HG03280 (cell line): ENCODE results near the gene BCORL1.

Source experiments
- ATAC-seq: cut with Tn5 transposase; IDR thresholded peaks from one replicate; pipeline ENCODE4 v1.9.1; 2021; ENCODE audit warnings: mild to moderate bottlenecking, moderate library complexity; ENCODE audit not compliant: unreplicated experiment

The BCORL1 gene

GRCh38 chrX:130058652-130059051 lies 76.2 kb downstream of the BCORL1 start:
- no peak for ATAC-seq

GRCh38 chrX:130060122-130061069 lies 78.0 kb downstream of the BCORL1 start:
- peak; percentile 91 for ATAC-seq

GRCh38 chrX:130066975-130067615 lies 84.7 kb downstream of the BCORL1 start:
- ATAC-seq = no peak

DNA sequence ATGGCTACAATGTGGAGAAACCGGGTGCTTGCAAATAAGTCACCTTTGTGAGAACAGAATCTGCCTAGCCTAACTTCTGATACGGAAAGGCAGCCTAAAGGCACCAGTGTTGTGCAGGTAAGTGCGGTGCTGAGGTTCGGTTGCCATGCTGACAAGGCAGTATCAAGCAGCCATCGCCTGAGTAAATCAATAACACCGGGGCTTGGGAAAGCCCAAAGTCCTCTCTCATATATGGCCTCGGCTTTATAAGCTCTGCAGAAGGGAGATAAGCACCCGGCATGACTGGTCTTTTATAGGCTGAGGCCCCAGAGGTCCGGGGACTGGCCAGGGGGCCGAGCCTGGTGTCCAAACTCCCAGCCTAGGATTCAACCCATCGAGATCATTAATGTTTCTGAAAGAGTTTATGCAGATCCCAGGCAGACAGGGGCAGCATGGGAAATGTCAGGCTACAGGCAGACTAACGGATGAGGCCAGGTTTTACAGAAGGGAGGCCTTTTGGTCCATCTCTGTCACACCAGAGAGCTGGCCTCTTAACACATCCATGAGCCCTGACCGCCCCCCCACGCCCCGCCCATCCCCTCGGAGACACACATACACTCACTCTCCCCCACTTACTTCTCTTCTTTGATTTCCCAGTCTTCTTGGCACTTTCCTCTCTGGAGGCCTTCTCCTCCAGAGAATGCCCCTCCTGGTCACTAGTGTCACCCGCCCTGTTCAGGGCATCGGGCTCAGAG lies 89.3 kb downstream of the BCORL1 start:
- no peak for ATAC-seq

GRCh38 chrX:130072345-130072740 lies 89.9 kb downstream of the BCORL1 start:
- ATAC-seq = no peak

DNA sequence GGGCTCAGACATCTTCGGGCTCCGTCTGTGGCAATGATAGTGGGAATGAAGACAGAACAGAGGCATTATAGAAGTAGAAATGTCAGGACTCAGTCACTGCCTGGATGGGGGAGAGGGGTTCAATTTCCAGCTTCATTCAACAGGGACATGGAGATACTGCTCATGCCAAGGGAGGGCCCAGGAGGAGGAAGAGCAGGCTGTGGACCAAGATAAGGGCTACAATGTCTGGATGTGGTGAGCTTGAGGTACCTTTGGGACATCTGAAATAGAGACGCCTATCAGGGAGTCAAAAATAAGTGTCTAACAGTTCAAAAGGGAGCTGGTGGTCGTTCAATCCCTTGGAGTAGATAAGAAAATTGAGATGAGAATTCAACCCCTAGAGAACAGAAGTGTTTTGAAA lies 93.3 kb downstream of the BCORL1 start:
- ATAC-seq = no peak

DNA sequence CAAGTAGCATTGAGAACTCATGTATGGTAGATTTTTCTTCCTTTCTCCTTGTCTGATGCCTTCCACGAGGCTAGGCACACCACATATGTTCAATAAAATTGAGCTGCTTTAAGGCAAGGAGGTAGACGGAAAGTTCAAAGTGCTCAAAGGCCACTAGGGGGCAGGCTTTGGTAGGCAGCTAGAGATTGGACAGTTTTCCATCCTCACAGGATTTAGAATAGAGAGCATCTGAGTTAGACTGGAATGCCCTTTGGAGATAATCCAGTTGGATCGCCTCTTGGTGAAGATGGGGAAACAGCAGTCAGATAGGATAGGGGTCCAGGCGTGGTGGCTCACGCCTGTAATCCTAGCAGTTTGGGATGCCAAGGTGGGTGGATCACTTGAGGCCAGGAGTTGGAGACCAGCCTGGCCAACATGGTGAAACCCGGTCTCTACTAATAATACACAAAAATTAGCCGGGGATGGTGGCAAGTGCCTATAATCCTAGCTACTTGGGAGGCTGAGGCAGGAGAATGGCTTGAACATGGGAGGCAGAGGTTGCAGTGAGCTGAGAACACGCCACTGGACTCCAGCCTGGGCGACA lies 97.5 kb downstream of the BCORL1 start:
- ATAC-seq = no peak

GRCh38 chrX:130080791-130081367 lies 98.4 kb downstream of the BCORL1 start:
- no peak for ATAC-seq

GRCh38 chrX:130081421-130082045 lies 99.1 kb downstream of the BCORL1 start:
- ATAC-seq = no peak

DNA sequence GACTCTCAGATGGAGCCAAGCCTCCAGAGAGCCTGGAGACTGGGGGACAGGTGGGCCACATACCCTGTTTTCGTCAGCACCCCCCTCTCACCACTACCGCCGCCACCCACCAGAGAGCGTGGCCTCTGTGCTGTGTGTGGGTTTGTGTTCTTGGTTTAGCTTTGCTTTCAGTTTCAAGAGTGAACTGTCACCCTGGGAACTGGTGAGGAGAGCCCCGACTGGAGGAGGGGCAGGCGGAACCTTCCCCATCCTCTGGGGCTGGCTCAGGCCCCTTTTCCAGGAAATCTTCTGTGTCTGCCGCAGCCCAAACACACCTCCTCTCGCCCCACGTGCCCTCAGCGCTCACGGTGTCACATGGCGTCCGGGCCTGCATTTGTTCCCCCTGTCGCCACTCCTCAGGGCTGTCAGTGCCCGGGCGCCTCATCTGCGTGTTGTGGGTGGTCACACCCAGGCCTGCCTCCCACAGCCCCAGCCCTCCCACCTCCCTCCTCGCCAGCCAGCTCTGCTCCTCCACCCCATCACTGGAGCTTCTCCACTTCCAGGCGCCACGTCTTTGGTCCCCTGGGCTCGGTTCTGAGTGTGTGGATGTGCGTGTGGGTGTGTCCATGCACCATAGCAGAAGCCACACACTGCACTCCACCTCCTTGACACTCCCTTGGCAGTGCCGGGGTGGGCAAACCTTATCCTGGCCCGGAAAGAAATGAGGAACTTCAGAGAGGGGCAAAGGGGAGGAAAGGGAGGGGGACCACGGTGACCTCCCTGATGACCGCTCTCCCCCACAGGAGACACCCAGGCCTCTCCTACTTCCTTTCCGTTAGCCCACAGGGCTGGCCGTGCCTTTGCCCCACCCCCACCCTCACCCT lies 100.0 kb downstream of the BCORL1 start:
- ATAC-seq = peak; percentile 54

DNA sequence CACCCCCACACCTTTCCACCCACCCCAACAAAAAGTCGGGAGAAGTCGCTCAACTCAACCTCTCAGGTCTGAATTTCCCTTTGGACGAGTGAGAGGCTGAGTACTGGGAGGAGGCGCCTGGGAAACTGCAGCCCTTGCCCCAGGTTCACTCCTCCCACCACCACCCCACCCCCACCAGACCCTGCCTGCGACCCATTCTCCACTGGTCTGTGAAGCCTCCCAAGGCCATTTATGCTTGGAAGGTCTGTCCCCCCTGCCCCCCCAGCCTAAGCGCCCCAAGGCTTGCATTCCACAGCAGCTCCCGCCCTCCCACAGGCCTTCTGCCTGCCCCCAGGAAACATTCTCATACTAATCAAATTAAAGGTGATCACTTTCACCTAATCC lies 100.7 kb downstream of the BCORL1 start:
- ATAC-seq = no peak

DNA sequence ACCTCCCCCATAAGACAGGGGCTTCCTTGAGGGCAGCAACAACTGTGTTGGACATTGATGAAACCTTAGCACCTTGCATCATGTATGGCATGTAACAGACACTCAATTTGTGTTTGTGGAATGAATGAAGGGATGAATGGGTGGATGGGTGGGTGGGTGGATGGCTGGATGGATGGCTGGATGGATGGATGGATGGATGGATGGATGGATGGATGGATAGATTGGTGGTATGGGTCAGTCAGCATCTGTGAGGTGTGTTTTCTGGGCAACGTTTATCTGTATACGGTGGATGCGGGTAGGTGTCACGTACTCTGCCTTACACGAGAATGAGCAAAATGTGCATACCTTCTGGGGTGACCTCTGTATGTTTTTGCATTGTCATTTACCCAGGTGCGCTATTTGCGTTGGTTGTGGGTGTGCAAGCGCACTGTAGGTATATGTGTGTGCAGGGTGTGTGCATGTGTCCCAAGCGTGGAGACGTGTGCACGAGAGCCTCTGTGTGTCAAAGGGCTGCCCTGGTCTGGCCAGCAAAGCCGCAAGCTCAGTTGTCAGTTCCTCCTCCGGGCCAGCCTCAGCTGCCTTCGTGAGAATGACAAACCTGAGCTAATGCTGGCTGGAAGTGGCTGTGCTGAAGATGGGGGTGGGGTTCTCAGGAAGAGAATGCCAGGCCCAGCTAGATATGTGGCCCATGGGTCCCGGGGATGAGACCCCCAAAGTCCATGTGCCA lies 101.4 kb downstream of the BCORL1 start:
- peak; percentile 26 for ATAC-seq

DNA sequence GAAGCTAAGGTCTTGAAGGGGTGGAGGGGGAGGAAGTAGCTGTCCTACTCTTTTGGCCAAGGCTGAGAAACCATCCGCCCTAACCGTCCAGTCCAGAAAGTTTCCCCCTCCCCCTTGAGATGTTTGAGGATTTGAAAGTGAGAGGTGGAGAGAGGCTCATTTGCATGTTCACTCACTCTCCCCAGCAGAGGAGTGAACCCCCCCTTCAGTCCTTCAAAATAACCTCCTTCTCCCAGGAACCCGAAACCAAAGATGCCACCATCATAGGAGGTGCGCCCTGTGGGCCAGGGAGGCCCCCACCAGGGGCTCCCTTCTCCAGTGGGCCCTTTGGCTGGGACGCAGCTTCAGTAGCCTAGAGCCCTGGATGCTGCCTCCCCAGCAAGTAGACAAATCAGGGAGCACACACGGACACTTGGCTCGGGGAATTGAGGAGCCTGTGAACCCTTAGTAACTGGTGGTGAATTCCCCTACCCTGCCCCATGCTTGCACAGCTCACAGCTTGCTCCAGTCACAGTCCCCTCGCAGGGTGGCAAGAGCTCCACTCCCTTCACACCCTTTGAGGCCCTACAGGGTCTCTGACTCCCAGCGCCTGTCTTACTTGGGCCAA lies 102.3 kb downstream of the BCORL1 start:
- ATAC-seq = peak; percentile 33

- no peak for ATAC-seq
These were observed 103.4 kb downstream of the BCORL1 start for GRCh38 chrX:130085551-130086446.

DNA sequence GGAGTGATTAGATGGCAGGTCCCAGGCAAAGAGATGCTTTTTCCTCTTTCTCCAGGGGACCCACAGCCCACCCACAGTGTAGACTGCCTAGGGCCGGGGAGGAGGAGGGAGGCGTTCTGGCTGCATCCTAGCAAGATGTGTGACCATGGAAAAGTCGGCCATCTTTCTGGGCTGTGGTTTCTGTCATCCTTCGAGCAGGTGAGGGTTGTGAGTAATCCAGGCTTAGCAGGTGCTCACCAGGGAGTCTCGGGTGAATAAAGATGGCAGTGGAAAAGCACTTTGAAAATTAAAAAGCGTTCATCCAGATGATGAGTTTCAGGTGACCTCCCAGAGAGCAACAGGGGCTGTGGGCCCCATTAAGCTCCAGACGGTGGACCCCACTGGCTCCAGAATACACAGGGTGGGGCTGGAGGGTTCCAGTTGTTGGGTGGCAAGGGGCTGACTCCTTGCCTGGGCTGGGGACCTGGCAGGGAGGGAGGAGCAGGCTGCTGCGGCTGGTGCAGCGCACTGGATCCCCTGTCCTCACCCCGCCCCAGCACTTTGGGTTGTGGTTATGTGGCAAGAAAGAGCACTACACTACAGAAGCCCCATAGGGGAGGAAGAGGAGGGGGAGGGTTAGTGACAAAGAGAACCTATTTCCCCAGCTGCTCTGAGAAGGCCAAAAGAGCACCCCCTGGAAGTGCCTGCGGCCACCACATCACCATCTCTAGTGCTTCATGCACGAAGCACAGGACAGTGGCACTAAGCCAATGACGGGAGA lies 104.2 kb downstream of the BCORL1 start:
- ATAC-seq = peak; percentile 45

GRCh38 chrX:130090364-130090763 lies 107.9 kb downstream of the BCORL1 start:
- ATAC-seq = no peak
